HepG2 (cell line): Measurements from ENCODE around the gene PGA5. TPM values are rescaled to one million over a fixed set of nuclear protein-coding genes. Genes with fewer than 3 reads are reported as not detected.

Source experiments
- ATAC-seq: fragments of 200-7000 bp; cut with Tn5 transposase; 3 replicates; pipeline ENCODE4 v1.9.1; 2020; ENCODE audit warnings: mild to moderate bottlenecking, moderate library complexity
- BruUV-seq: library from RNA; stranded (reverse); fragments of 400-500 nt; replicated peaks from 2 replicates; lab custom pipeline; 2021; lab: Mats Ljungman, UMichigan
- CTCF ChIA-PET: fragments of 300-600 bp; formaldehyde crosslinking; extraction: SDS; loops from one replicate; lab custom pipeline; 2021; ENCODE audit warnings: low total read pairs, inconsistent platforms, low intra/inter-chr PET ratio; lab: Yijun Ruan, JAX
- POLR2A ChIA-PET: fragments of 350-600 bp; sonication (Branson Sonifier 250); formaldehyde crosslinking; loops from one replicate; lab custom pipeline; 2020; ENCODE audit warnings: antibody characterized with exemption, inconsistent platforms; lab: Yijun Ruan, JAX
- DNase-seq: peaks from one replicate; pipeline ENCODE4 v3.0.0-alpha.2; 2015; ENCODE audit warnings: low spot score
- FAIRE-seq: peaks from 3 replicates; lab custom pipeline; 2011; peaks lifted over from hg19 to GRCh38; lab: Jason Lieb, UNC
- H2AFZ ChIP-seq: one replicate; pipeline ENCODE4 v1.6.1; 2011; ENCODE audit warnings: low read length, inconsistent platforms
- H3K27ac ChIP-seq: fragments of 300-600 bp; 3 replicates; pipeline ENCODE4 v1.8.0; 2011; ENCODE audit warnings: mixed run types, mild to moderate bottlenecking, mixed read lengths, low read length, inconsistent platforms; ENCODE audit not compliant: insufficient read depth; ENCODE audit errors: extremely low read length
- H3K27me3 ChIP-seq, 2 experiments: fragments of 200-600 bp in 1 of 2; 2 replicates in 1 of 2; 3 replicates in 1 of 2; pipeline versions ENCODE4 v1.6.0 to v1.8.0; 2011; ENCODE audit warnings: low read length in 2 of 2, mild to moderate bottlenecking in 2 of 2, moderate library complexity in 2 of 2, inconsistent platforms in 1 of 2; ENCODE audit not compliant: insufficient read depth in 2 of 2, control insufficient read depth in 1 of 2
- H3K36me3 ChIP-seq, 2 experiments: fragments of 200-600 bp in 1 of 2; replicated peaks in 1 of 2; 2 replicates in 1 of 2; 3 replicates in 1 of 2; pipeline versions ENCODE4 v1.5.1 to v1.8.0; 2011; ENCODE audit warnings: low read length in 2 of 2, inconsistent platforms in 1 of 2; ENCODE audit not compliant: insufficient read depth in 2 of 2, control insufficient read depth in 1 of 2
- H3K4me1 ChIP-seq: 2 replicates; pipeline ENCODE4 v1.5.1; 2012; ENCODE audit warnings: low read length, inconsistent platforms; ENCODE audit not compliant: insufficient read depth
- H3K4me2 ChIP-seq: 2 replicates; pipeline ENCODE4 v1.6.0; 2011; ENCODE audit warnings: low read depth, low read length, inconsistent platforms
- H3K4me3 ChIP-seq, 3 experiments: fragments of 200-600 bp in 1 of 3; sonication (generic), shearing (Covaris generic) in 1 of 3; replicated peaks in 1 of 3; 2 replicates each; pipeline ENCODE4 v1.5.1; 2011 to 2016; ENCODE audit warnings: low read length in 3 of 3, inconsistent platforms in 2 of 3, low read depth in 2 of 3, mild to moderate bottlenecking in 2 of 3, control low read depth in 1 of 3, mixed read lengths in 1 of 3; ENCODE audit not compliant: insufficient read depth in 1 of 3
- H3K79me2 ChIP-seq: one replicate; pipeline ENCODE4 v1.6.1; 2011; ENCODE audit warnings: low read length, inconsistent platforms; ENCODE audit not compliant: insufficient read depth
- H3K9ac ChIP-seq: 2 replicates; pipeline ENCODE4 v1.6.0; 2011; ENCODE audit warnings: mild to moderate bottlenecking, low read depth, low read length, inconsistent platforms; ENCODE audit not compliant: insufficient read depth
- H3K9me3 ChIP-seq: 2 replicates; pipeline ENCODE4 v1.5.1; 2012; ENCODE audit warnings: mild to moderate bottlenecking, low read length
- H4K20me1 ChIP-seq: 2 replicates; pipeline ENCODE4 v1.6.0; 2011; ENCODE audit warnings: inconsistent platforms, mild to moderate bottlenecking, low read length, moderate library complexity; ENCODE audit not compliant: insufficient read depth
- CHD4 ChIP-seq: fragments of 200-600 bp; sonication (generic); IDR thresholded peaks from 2 replicates; pipeline ENCODE4 v1.7.0; 2017; ENCODE audit warnings: mild to moderate bottlenecking, low read length, borderline replicate concordance
- CTCF ChIP-seq: sonication (generic); formaldehyde crosslinking; IDR thresholded peaks from 2 replicates; pipeline ENCODE4 v1.5.0; 2020; ENCODE audit warnings: mild to moderate bottlenecking, missing genetic modification reagents, moderate library complexity
- HNRNPL ChIP-seq: fragments of 200-400 bp; formaldehyde crosslinking; IDR thresholded peaks from 2 replicates; pipeline ENCODE4 v1.6.1; 2017; ENCODE audit warnings: mild to moderate bottlenecking, low read depth, low read length
- TAF1 ChIP-seq: sonication (generic); formaldehyde crosslinking; IDR thresholded peaks from 2 replicates; pipeline ENCODE4 v1.4.0; 2020; ENCODE audit warnings: missing genetic modification reagents
- XRCC5 ChIP-seq: fragments of 200-400 bp; formaldehyde crosslinking; optimal IDR thresholded peaks from 2 replicates; pipeline ENCODE3; 2017; ENCODE audit warnings: mild to moderate bottlenecking, low read length
- ZNF558 ChIP-seq: sonication (generic); formaldehyde crosslinking; IDR thresholded peaks from 2 replicates; pipeline ENCODE4 v1.9.0; 2022; ENCODE audit warnings: mild to moderate bottlenecking, missing genetic modification reagents, borderline replicate concordance
- ZNF629 ChIP-seq: sonication (generic); formaldehyde crosslinking; conservative IDR thresholded peaks from 2 replicates; pipeline ENCODE4 v1.5.0; 2020; ENCODE audit warnings: missing genetic modification reagents
- WGBS: methylation state at CpG from one replicate; pipeline ENCODE4 v1.1.6; 2017; ENCODE audit warnings: low lambda C conversion rate; 5-methylcytosine and 5-hydroxymethylcytosine counted together
- in situ Hi-C: cut with HindIII; loops from 2 replicates; pipeline ENCODE4 v1.10.0; 2017; ENCODE audit warnings: low pct_unique_long_range_greater_than_20kb; ENCODE audit not compliant: extremely low pct_ligation_motif_present
- intact Hi-C: fragments of 100-400 bp; cut with micrococcal nuclease; formaldehyde crosslinking; loops from one replicate; pipeline ENCODE4 v1.10.0; 2022; ENCODE audit not compliant: unreplicated experiment
- polyA plus RNA-seq, 8 experiments: library from polyadenylated mRNA; depleted of rRNA in 3 of 8; stranded (reverse) in 7 of 8; unstranded in 1 of 8; fragments of >200 nt; fragmentation: Illumina TruSeq in 4 of 8; extraction: Trizol in 4 of 8; gene quantifications; 2 replicates each; pipeline versions ENCODE4 v1.2.1 to v1.2.3, GENCODE V29; 2011 to 2016; ENCODE audit warnings: low read depth in 4 of 8, missing spikeins in 1 of 8, mixed read lengths in 1 of 8; ENCODE audit not compliant: insufficient read depth in 1 of 8
- total RNA-seq, 5 experiments: library from RNA; depleted of rRNA; stranded (reverse); fragments of >200 nt; fragmentation: Illumina TruSeq; extraction: Trizol; gene quantifications; 2 replicates each; pipeline ENCODE4 v1.2.3, GENCODE V29; 2016; ENCODE audit warnings: low read depth in 1 of 5

Gene PGA5
- total and polyA plus RNA-seq, 2 of the 13 experiments (the other 11 are each of a cell fraction or from before 2014, with no cell fraction given): not detected

- DNase-seq (no peak), FAIRE-seq (no peak), ATAC-seq (no peak)
- intact Hi-C loops (loop anchor here (5.0 kb wide), 1 partner anchor 96 kb away; no protein-coding TSS in a partner anchor), in situ Hi-C loops (no loop called here)
- BruUV-seq: no TSS peak
- Histone ChIP-seq H3K4me2 (peak overlapping the region; percentile 70; the same call in 1 of the 2 replicates), H2AFZ (no peak overlapping the region), H3K27me3 (no peaks in the 10 kb centered on the region; a peak in 1 of 5 replicates), H3K9ac (no peak overlapping the region), H3K9me3 (no peaks in the 10 kb centered on the region), H3K36me3 (peaks cover 24 to 53% of the 10 kb centered on the region in 2 experiments), H3K4me1 (peaks cover 35% of the 10 kb centered on the region), H3K79me2 (peaks cover 49% of the 10 kb centered on the region), H3K27ac (no peak overlapping the region), H3K4me3 (no peak overlapping the region), H4K20me1 (peaks cover 20% of the 10 kb centered on the region)
- ChIA-PET POLR2A (no interaction called here), CTCF (no interaction called here)
- 0 out of 2 replicates have a peak, but pooled peaks have one; percentile 54 for TF ChIP-seq HNRNPL
- TF ChIP-seq CTCF: peak; percentile 50
- peak; percentile 70; the same call in 1 of the 2 replicates for TF ChIP-seq CHD4
- TF ChIP-seq XRCC5: peak; percentile 58
- TF ChIP-seq ZNF629 (CRISPR knock-in tag): peak; percentile 90
- TF ChIP-seq ZNF558 (CRISPR knock-in tag): no peak
- TF ChIP-seq TAF1: no peak
- WGBS: 95% methylated on average over 10 of the region's 12 CpGs
These were observed 50.1 kb downstream of the PGA5 start for GRCh38 chr11:61290905-61291690.
